PFSK-1 (cell line): ENCODE measurements around the gene MYL9.

ENCODE experiments used
- FOXP2 ChIP-seq: optimal IDR thresholded peaks from 2 replicates; pipeline ENCODE3; 2011; ENCODE audit warnings: borderline replicate concordance, control low read depth, inconsistent platforms; ENCODE audit not compliant: insufficient read depth; ENCODE audit errors: extremely low read length, extremely low read depth
- POLR2AphosphoS5 ChIP-seq: IDR thresholded peaks from 2 replicates; pipeline ENCODE4 v1.6.1; 2012; ENCODE audit warnings: low read depth, mild to moderate bottlenecking, control low read depth, low read length, moderate library complexity
- REST ChIP-seq, 2 experiments: IDR thresholded peaks; 2 replicates each; pipeline versions ENCODE4 v1.6.1 to v1.8.0; 2011 to 2012; ENCODE audit warnings: low read depth in 2 of 2, low read length in 2 of 2, control low read depth in 1 of 2, inconsistent platforms in 1 of 2, mild to moderate bottlenecking in 1 of 2, moderate library complexity in 1 of 2; ENCODE audit not compliant: insufficient read depth in 1 of 2
- SIN3A ChIP-seq: IDR thresholded peaks from 2 replicates; pipeline ENCODE4 v1.6.1; 2012; ENCODE audit warnings: mild to moderate bottlenecking, low read length, moderate library complexity, borderline replicate concordance; ENCODE audit not compliant: insufficient read depth
- TAF1 ChIP-seq: IDR thresholded peaks from 2 replicates; pipeline ENCODE4 v1.6.1; 2012; ENCODE audit warnings: low read length, control low read depth, borderline replicate concordance; ENCODE audit not compliant: insufficient read depth

- no peak for TF ChIP-seq REST (IDR thresholded peaks at IDR 0.05; ENCODE audit: insufficient read depth in 1 of 2, low read depth in 2 of 2, low read length in 2 of 2)
- no peak for TF ChIP-seq POLR2AphosphoS5
- TF ChIP-seq SIN3A, result peak; percentile 71; the same call in 1 of the 2 replicates
- peak; percentile 40 for TF ChIP-seq FOXP2
- TF ChIP-seq TAF1, result peak; percentile 8; the same call in 1 of the 2 replicates
Observed at GRCh38 chr20:36574366-36575135, 33.2 kb downstream of the MYL9 start.
